H7 (cell line): ENCODE measurements around the gene ZFP36. TPM values are rescaled to one million over a fixed set of nuclear protein-coding genes. Genes with fewer than 3 reads are reported as not detected.

ENCODE experiments used
- DNase-seq: peaks from one replicate; pipeline ENCODE4 v3.0.0; 2012
- H3K27me3 ChIP-seq: 2 replicates; pipeline ENCODE4 v1.6.0; 2011; ENCODE audit warnings: mild to moderate bottlenecking, low read length; ENCODE audit not compliant: control insufficient read depth, insufficient read depth
- H3K36me3 ChIP-seq: replicated peaks from 2 replicates; pipeline ENCODE4 v1.5.1; 2011; ENCODE audit warnings: low read length; ENCODE audit not compliant: control insufficient read depth, insufficient read depth
- H3K4me3 ChIP-seq: 2 replicates; pipeline ENCODE4 v1.5.1; 2011; ENCODE audit warnings: low read depth, mild to moderate bottlenecking, control low read depth, low read length, moderate library complexity; ENCODE audit not compliant: insufficient read depth
- total RNA-seq: library from RNA; depleted of rRNA; stranded (reverse); fragments of >200 nt; shearing (Covaris generic); gene quantifications from 2 replicates; pipeline ENCODE4 v1.2.3, GENCODE V29; 2014

Gene ZFP36
- total RNA-seq, 1 experiment from 2014 or later: 2.2 TPM

DNA sequence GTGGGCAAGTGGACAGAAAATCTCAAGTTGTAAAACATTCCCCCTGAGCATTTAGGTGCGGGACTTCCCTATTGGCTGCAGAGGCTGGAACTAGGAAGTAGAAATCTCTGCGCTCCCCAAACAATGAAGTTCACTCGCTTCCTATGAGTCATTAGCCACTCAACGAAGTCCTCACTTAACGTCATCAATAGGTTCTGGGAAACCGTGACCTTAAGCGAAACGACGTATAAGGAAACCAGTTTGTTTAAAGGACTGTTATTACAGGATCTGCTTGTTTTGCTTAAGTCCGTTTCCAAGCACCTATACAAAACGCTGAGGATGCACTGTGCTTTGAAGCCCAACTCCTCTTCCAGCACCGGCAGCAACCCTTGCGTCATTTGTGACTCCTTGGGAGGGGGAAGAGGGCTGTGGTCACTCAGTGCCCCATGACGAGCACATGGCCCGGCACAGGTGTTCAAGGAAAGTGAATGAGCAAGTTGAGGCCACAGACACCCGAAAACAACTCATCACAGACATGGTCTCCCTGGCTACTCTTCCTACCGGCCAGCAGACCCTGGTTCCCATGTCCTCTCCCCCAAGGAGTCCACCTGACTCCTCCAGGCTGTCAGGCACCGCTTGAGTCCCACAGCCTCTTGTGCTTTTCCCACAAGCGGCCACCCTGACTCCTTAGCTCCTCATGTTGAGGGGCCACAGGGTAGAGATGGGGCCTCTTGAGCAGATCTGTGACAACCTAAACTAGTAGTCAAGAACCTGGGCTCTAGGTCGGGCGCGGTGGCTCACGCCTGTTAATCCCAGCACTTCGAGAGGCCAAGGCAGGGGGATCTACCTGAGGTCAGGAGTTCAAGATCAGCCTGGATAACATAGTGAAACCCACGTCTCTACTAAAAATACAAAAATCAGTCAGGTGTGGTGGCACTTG, 24.3 kb downstream of the ZFP36 start:
- Histone ChIP-seq H3K36me3 (peaks cover 24% of the 10 kb centered on the region), H3K4me3 (no peak overlapping the region), H3K27me3 (no peaks in the 10 kb centered on the region)
- peak; percentile 49 for DNase-seq

DNA sequence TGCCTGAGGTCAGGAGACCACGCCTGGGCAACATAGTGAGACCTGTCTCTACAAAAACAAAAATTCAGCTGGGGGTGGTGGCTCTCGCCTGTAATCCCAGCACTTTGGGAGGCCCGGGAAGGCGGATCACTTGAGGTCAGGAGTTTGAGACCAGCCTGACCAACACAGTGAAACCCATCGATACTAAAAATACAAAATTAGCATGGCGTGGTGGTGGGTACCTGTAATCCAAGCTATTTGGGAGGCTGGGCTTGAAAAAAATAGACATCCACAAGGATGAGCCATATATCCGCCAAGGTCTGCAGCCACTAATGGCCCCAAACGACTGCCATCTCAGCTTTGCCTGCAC, 26.0 kb downstream of the ZFP36 start:
- H3K4me3 ChIP-seq: no peak overlapping the region
- H3K36me3 ChIP-seq: peaks cover 24% of the 10 kb centered on the region
- H3K27me3 ChIP-seq: no peaks in the 10 kb centered on the region
- DNase-seq: no peak

DNA sequence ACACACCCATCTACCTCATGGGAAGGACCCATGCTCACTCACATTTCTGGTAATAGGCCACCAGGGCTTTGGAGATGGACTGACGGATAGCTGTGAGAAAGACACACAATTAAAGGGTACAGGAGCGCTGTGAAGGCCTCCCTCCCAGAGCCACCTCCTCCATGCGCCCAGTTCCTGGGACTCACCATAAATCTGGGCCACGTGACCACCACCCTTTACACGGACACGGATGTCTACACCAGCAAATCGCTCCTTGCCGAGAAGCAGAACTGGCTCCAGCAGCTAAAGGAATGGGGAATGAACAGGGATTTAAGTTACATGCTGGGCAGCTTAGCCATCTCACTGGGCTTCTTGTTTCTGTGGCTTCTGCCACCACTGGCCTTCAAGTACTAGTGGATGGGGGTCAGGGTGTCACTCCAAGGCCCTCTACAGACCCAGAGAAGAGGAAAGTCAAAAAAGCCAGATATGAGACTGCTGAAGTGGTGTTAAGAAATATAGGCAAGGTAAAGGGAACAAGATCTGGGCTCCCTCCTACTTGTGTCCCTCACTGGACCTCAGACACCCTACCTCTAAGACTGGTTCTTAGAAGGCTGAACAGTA, 26.9 kb downstream of the ZFP36 start:
- no peak for DNase-seq
- H3K36me3 ChIP-seq: peaks cover 24% of the 10 kb centered on the region
- H3K27me3 ChIP-seq: no peaks in the 10 kb centered on the region
- H3K4me3 ChIP-seq: no peak overlapping the region

DNA sequence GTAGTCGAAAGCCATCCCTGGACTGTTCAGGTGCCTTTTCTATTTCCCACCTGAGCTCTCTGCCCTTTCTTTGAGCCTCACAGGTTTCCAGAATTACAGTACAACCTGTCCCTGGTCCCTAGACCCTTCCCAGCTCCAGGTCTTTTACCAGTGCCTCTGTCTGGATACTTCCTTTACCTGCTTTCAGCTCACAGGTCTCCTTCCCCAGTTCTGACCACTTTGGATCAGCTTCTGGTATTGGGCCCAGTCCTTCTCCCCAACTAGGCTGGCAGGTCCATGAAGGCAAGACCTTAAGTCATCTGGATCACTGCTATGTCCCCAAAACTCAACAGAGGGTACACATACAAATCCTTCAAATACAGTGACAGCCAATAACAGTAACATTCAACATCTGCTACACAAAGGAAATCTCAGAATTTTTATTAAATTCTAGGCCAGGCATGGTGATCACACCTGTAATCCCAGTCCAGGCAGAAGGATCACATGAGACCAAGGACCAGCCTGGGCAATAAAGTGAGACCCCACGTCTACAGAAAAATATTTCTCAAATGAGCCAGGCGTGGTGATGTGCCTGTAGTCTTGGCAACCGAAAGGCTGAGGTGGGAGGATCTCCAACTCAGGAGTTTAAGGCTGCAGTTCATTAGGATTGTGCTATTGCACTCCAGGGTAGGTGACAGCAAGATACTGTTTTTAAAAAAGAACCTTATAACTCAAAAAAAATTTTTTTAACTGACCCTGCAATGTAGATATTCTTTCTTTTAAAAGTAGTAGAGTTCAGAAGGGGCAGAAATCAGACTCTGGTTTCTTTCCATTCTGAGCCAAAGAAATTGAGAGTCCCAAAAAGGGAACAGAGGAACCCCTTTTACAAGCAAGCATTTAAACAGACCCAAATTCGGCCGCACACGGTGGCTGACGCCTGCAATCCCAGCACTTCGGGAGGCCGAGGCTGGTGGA, 27.8 kb downstream of the ZFP36 start:
- Histone ChIP-seq H3K27me3 (no peaks in the 10 kb centered on the region), H3K36me3 (peaks cover 24% of the 10 kb centered on the region), H3K4me3 (peak overlapping the region; percentile 95)
- no peak for DNase-seq

DNA sequence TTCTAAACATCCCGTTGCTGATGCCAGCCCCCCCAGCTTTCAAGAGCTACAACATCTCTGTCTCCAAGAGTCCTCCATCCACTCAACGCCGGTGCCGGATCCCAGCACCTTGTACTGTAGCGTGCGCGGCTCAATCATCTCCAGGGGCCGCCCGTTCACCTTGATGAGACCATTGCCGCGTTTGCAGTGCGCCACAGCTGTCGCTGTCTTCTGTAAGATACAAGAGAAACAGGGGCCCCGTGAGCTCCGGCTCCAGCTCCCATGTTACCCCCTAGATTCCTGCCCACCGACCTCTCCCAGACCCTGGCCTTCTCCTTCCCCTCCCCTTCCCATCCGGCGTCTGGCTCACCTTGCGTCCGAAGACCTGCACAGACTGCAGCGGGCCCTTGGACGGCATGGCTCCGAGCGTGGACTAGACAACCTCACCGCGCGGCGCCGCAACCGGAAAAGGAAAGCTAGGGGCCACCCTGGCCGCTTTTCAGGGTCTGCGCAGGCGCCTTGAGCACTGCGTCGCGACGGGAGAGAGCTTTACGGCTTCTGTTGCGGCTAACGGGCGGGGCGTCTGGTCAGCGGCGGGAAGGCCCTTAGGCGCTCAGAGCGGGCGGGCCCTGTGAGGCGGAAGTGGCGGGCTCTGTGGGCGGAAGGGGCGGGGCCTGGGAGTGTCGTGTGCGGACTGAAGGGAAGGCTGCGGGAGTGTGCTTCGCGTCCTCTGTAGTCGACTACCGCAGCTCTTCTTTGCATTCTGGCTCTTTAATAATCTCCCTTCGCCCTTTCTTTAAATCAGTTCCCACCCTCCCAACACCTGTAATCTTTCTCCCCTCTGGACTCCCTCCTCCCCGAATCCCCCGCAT, 29.1 kb downstream of the ZFP36 start, which contains the start of gene RPS16:
Gene RPS16, minus strand, starts transcription at position 451 of the 851 bp plus-strand sequence. Its CDS starts 54 bp downstream, at position 397.
- Histone ChIP-seq H3K27me3 (no peaks in the 10 kb centered on the region), H3K36me3 (peaks cover 24% of the 10 kb centered on the region), H3K4me3 (peak within 1 kb of the TSS; percentile 95)
- peak; percentile 98 for DNase-seq

DNA sequence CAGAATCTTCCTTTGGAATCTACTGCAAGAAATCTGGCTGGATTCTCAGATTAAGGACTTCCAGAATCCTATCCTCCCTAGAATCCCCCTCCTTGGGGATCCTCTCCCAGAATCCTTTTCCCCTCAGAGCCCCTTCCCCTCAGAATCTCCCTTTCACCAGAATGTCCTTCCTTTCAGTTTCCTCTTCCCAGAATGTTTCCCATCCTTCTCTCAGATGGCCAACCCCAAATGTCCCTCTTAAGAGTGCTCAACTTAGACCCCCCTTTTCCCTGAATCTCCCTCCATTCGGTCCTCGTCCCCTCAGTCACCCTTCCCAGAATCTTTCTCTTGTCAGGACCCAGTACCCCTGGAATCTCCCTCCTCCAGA, 29.7 kb downstream of the ZFP36 start:
- peak overlapping the region; percentile 95 for H3K4me3 ChIP-seq
- peaks cover 24% of the 10 kb centered on the region for H3K36me3 ChIP-seq
- H3K27me3 ChIP-seq: no peaks in the 10 kb centered on the region
- no peak for DNase-seq

DNA sequence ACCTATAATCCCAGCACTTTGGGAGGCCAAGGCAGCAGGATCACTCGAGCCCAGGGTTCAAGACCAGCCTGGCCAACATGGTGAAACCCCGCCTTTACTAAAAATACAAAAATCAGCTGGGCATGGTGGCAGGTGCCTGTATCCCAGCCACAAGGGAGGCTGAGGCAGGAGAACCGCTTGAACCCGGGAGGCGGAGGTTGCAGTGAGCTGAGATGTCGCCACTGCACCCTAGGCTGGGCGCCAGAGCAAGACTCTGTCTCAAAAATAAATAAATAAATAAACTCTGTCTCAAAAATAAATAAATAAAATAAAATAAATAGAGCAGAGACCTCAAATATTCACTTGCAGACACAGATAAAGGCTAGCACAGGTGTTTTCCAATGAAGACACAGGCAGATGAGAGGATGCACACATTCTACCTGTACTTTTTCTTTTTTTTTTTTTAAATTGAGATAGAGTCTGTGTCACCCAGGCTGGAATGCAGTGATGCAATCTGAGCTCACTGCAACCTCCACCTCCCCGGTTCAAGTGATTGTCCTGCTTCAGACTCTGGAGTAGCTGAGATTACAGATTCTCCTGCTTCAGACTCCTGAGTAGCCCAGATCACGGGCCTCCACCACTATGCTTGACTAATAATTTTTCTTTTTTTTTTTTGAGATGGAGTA, 31.8 kb downstream of the ZFP36 start:
- no peak for DNase-seq
- Histone ChIP-seq H3K27me3 (no peaks in the 10 kb centered on the region), H3K4me3 (no peak overlapping the region), H3K36me3 (peaks cover 15% of the 10 kb centered on the region)

DNA sequence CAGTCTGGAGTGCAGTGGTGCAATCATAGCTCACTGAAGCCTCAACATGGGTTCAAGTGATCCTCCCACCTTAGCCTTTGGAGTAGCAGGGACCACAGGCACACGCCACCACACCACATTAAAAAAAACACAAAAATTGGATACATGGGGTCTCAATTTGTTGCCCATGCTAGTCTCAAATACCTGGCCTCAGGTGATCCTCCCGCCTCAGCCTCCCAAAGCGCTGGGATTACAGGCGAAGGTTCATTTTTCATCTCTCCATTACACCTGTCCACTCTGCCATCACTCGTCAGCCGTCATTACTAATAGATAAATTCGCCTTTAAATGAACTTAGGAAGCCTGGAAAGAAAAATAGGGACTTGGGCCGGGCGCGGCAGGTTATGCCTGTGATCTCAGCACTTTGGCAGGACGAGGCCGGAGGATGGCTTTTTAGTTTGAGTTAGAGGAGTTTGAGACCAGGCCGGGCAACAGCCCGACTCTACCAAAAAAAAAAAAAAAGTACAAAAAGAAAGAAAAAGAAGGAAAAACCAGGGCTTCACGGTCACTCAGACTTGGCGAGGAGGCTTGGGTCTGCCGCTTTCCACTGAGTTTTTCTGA, 38.0 kb downstream of the ZFP36 start:
- DNase-seq: no peak
- peak overlapping the region; percentile 78 for H3K4me3 ChIP-seq
- H3K27me3 ChIP-seq: no peaks in the 10 kb centered on the region
- H3K36me3 ChIP-seq: peaks cover 6% of the 10 kb centered on the region

DNA sequence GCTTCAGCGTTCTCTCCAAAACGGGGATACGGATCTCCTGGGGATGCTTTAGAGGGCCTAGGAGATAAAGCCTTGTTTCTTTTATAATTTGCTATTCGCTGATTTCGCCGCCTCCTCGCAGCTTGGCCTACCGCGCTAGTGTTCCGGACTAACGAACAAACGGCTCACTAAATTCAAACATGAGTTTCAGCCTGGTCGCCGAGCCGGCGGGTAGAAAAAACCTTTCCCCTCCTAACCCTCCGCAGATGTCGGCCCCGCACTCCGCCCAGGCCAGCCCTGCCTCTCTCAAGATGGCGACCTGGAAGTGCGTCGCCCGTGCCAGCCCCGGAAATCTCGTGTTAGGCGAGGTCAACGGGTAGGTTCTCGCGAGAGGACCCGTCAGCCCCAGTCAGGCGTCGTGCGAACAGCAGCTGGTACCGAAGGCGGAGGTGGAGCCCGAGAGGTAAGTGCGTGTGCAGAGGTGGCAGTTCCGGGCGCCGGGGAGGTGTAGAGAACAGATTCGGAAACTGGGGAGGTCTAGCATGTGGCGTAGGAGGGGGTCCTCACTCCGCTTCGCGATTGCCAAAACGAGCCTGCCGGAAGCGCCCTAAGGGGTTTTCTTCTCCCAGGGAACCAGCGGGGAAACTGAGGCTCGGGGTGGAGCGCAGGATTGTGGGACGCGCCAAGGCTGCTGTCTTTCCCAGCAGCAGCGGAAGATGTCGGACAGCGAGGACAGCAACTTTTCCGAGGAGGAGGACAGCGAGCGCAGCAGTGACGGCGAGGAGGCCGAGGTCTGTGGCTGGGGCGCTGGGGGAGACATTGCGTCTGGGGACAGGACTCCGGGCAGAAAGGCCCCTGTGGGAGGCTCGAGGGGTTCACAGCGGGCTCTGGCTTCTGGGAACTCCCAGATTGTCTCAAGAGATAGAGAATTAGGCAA, 38.8 kb downstream of the ZFP36 start, which contains the start of gene SUPT5H:
Gene SUPT5H, plus strand, starts transcription at position 387 of the 916 bp plus-strand sequence. Its CDS starts 309 bp downstream, at position 696.
- Histone ChIP-seq H3K27me3 (no peaks in the 10 kb centered on the region), H3K4me3 (peak within 1 kb of the TSS; percentile 78), H3K36me3 (peaks cover 6% of the 10 kb centered on the region)
- DNase-seq: peak; percentile 98

DNA sequence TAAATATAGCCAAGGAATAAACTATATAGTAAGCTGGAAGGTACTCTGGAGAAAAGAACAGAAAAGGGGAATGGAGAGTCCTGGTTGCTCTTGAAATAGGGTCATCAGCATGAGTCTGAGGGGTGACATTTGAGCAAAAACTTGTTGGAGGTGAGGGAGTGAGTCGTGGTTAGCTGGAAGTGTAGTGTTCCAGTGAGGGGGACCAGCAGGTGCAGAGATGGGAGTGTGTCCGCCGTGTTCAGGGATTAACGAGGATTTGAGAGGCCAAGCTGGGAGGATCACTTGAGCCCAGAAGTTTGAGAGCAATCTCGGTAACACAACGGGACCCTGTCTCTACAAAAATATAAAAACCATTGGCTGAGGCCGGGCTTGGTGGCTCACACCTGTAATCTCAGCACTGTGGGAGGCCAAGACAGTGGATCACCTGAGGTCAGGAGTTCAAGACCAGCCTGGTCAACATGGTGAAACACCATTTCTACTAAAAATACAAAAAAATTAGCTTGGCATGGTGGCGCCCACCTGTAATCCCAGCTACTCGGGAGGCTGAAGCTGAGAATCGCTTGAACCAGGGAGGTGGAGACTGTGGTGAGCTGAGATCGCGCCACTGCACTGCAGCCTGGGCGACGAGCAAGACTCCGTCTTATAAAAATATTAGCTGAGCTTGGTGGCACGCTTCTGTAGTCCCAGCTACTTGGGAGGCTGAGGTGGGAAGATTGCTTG, 39.9 kb downstream of the ZFP36 start:
- Histone ChIP-seq H3K4me3 (peak overlapping the region; percentile 78; the same call in 1 of the 2 replicates), H3K27me3 (no peaks in the 10 kb centered on the region), H3K36me3 (peaks cover 6% of the 10 kb centered on the region)
- DNase-seq: peak; percentile 26

DNA sequence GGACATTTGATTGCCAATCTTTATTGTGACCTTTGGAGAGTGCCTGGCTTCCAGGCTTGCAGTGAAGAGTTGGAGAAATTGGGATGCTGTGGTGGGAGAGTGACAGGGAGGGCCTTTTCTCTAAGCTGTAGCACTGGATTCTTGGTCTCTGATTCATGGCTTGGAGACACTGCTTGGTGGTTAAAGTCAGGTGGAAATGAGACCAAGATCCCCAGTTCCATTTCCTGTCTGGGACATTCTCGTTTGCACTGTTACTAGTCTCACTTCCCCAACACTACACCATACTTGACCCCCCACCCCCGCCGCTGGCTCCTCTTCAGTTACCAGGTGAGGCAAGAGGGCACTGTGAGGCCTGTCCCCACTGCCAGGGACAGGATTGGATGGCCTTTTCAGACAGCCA, 41.6 kb downstream of the ZFP36 start:
- no peak for DNase-seq
- no peak overlapping the region for H3K4me3 ChIP-seq
- H3K27me3 ChIP-seq: no peaks in the 10 kb centered on the region
- H3K36me3 ChIP-seq: peaks cover 6% of the 10 kb centered on the region
